MM.1S (cell line): ENCODE data around the gene SMPD3.

ENCODE experiments used
- DNase-seq: peaks from one replicate; pipeline ENCODE4 v3.0.0-alpha.2; 2015
- H2AFZ ChIP-seq: fragments of 300-600 bp; sonication (generic); 2 replicates; pipeline ENCODE4 v1.6.0; 2016; ENCODE audit warnings: antibody characterized with exemption, low read length
- H3F3A ChIP-seq: fragments of 300-600 bp; sonication (generic); 2 replicates; pipeline ENCODE4 v1.6.1; 2016; ENCODE audit warnings: mild to moderate bottlenecking, antibody characterized with exemption, low read length, moderate library complexity, mixed read lengths; ENCODE audit not compliant: insufficient read depth
- H3K27ac ChIP-seq: fragments of 300-600 bp; sonication (generic); 2 replicates; pipeline ENCODE4 v1.5.1; 2016; ENCODE audit warnings: mild to moderate bottlenecking, low read length
- H3K27me3 ChIP-seq: fragments of 300-600 bp; sonication (generic); replicated peaks from 2 replicates; pipeline ENCODE4 v1.6.0; 2016; ENCODE audit warnings: low read length; ENCODE audit not compliant: insufficient read depth
- H3K36me3 ChIP-seq: fragments of 300-600 bp; sonication (generic); replicated peaks from 2 replicates; pipeline ENCODE4 v1.6.1; 2016; ENCODE audit warnings: mild to moderate bottlenecking, low read length, mixed read lengths; ENCODE audit not compliant: insufficient read depth
- H3K4me1 ChIP-seq: fragments of 300-600 bp; sonication (generic); 2 replicates; pipeline ENCODE4 v1.6.1; 2016; ENCODE audit warnings: low read length, mixed read lengths
- H3K4me2 ChIP-seq: fragments of 300-600 bp; sonication (generic); 2 replicates; pipeline ENCODE4 v1.6.0; 2016; ENCODE audit warnings: low read depth, low read length
- H3K4me3 ChIP-seq: fragments of 300-600 bp; sonication (generic); 2 replicates; pipeline ENCODE4 v1.5.1; 2016; ENCODE audit warnings: low read length, mixed read lengths
- H3K79me2 ChIP-seq: fragments of 300-600 bp; sonication (generic); 2 replicates; pipeline ENCODE4 v1.6.1; 2016; ENCODE audit warnings: mixed run types, low read length, mixed read lengths
- H3K9ac ChIP-seq: fragments of 300-600 bp; sonication (generic); 2 replicates; pipeline ENCODE4 v1.6.1; 2016; ENCODE audit warnings: low read length, mixed read lengths
- H3K9me2 ChIP-seq: fragments of 300-600 bp; sonication (generic); replicated peaks from 2 replicates; pipeline ENCODE4 v1.6.1; 2016; ENCODE audit warnings: mild to moderate bottlenecking, low read length, mixed read lengths; ENCODE audit not compliant: insufficient read depth
- H3K9me3 ChIP-seq: fragments of 300-600 bp; sonication (generic); replicated peaks from 2 replicates; pipeline ENCODE4 v1.6.1; 2016; ENCODE audit warnings: mild to moderate bottlenecking, low read length, mixed read lengths; ENCODE audit not compliant: insufficient read depth
- H4K20me1 ChIP-seq: fragments of 300-600 bp; sonication (generic); 2 replicates; pipeline ENCODE4 v1.6.1; 2016; ENCODE audit warnings: mild to moderate bottlenecking, low read length, moderate library complexity, mixed read lengths; ENCODE audit not compliant: insufficient read depth
- EZH2 ChIP-seq: fragments of 300-600 bp; sonication (generic); optimal IDR thresholded peaks from 2 replicates; pipeline ENCODE3; 2017; ENCODE audit warnings: low read depth, mild to moderate bottlenecking, antibody characterized with exemption, low read length, mixed read lengths
- EZH2phosphoT487 ChIP-seq: fragments of 300-600 bp; sonication (generic); IDR thresholded peaks from 2 replicates; pipeline ENCODE4 v1.6.1; 2018; ENCODE audit warnings: antibody characterized with exemption, low read length
- TF ChIP-seq, protein P1 (sequence below): fragments of 300-600 bp; sonication (generic); IDR thresholded peaks from 2 replicates; pipeline ENCODE4 v1.5.1; 2016; ENCODE audit warnings: antibody characterized with exemption, low read length, mixed read lengths

The SMPD3 gene

DNA sequence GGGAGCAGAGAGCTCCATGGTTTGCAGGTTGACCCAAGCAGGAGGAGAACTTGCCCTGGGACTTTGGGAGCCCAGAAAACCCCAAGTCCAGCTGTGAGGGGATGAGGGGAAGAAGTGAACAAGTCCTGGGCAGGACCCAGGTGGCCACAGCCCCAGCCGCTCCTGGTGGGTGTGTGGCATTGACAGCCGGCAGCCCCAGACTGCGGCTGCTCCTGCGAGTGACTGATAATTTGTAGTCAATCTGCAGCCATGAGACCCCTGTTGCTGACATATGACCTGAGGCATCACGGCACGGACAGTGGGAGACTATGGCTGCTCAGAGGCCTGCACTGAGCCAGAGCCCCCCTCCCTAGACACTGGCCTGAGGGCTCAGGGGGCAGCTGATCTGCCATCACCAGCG is 71.1 kb downstream of the SMPD3 start:
- H2AFZ ChIP-seq, result no peak overlapping the region
- peaks cover 10% of the 10 kb centered on the region for H3K4me1 ChIP-seq
- H3K9me2 ChIP-seq, result no peaks in the 10 kb centered on the region
- H3K27me3 ChIP-seq, result no peaks in the 10 kb centered on the region
- H3K36me3 ChIP-seq, result no peaks in the 10 kb centered on the region
- no peak for DNase-seq
- H3K79me2 ChIP-seq, result no peaks in the 10 kb centered on the region
- no peak overlapping the region for H3K27ac ChIP-seq
- H3K9me3 ChIP-seq, result no peaks in the 10 kb centered on the region
- peaks cover 2% of the 10 kb centered on the region; the same call in 1 of the 2 replicates for H3F3A ChIP-seq
- no peak overlapping the region for H3K4me3 ChIP-seq
- H3K4me2 ChIP-seq, result no peak overlapping the region
- H3K9ac ChIP-seq, result no peak overlapping the region
- H4K20me1 ChIP-seq, result no peaks in the 10 kb centered on the region
- TF ChIP-seq, protein P1, sequence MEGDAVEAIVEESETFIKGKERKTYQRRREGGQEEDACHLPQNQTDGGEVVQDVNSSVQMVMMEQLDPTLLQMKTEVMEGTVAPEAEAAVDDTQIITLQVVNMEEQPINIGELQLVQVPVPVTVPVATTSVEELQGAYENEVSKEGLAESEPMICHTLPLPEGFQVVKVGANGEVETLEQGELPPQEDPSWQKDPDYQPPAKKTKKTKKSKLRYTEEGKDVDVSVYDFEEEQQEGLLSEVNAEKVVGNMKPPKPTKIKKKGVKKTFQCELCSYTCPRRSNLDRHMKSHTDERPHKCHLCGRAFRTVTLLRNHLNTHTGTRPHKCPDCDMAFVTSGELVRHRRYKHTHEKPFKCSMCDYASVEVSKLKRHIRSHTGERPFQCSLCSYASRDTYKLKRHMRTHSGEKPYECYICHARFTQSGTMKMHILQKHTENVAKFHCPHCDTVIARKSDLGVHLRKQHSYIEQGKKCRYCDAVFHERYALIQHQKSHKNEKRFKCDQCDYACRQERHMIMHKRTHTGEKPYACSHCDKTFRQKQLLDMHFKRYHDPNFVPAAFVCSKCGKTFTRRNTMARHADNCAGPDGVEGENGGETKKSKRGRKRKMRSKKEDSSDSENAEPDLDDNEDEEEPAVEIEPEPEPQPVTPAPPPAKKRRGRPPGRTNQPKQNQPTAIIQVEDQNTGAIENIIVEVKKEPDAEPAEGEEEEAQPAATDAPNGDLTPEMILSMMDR, result no peak
- TF ChIP-seq EZH2, result no peak
- no peak for TF ChIP-seq EZH2phosphoT487

DNA sequence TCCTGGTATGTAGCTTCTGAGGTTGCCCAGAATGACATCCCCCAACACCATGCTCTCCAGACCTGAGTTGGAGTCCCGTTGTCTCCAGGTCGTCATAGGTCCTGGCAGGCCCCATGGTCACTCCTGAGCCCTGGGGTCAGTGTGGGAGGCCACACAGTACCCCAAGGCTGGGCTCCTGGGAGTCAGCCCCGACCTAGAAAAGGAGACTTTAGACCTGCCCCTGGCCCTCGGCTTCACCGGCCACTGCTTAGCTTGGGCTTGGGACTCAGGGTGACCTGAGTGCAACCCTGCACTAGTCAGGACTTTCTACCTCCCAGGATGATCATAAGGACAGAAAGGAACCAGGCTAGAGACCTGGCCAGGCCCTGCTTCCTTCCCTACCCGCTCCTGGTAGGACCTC is 71.7 kb downstream of the SMPD3 start:
- H4K20me1 ChIP-seq, result no peaks in the 10 kb centered on the region
- H3K4me3 ChIP-seq, result no peak overlapping the region
- H3K79me2 ChIP-seq, result no peaks in the 10 kb centered on the region
- TF ChIP-seq, protein P1, result no peak
- TF ChIP-seq EZH2phosphoT487 (no peak), EZH2 (no peak)
- H2AFZ ChIP-seq, result no peak overlapping the region
- H3F3A ChIP-seq, result no peaks in the 10 kb centered on the region
- no peak overlapping the region for H3K27ac ChIP-seq
- H3K4me1 ChIP-seq, result peaks cover 4% of the 10 kb centered on the region
- no peak overlapping the region for H3K4me2 ChIP-seq
- no peaks in the 10 kb centered on the region for H3K9me3 ChIP-seq
- no peaks in the 10 kb centered on the region for H3K36me3 ChIP-seq
- no peak overlapping the region for H3K9ac ChIP-seq
- H3K9me2 ChIP-seq, result no peaks in the 10 kb centered on the region
- DNase-seq, result no peak
- no peaks in the 10 kb centered on the region for H3K27me3 ChIP-seq

DNA sequence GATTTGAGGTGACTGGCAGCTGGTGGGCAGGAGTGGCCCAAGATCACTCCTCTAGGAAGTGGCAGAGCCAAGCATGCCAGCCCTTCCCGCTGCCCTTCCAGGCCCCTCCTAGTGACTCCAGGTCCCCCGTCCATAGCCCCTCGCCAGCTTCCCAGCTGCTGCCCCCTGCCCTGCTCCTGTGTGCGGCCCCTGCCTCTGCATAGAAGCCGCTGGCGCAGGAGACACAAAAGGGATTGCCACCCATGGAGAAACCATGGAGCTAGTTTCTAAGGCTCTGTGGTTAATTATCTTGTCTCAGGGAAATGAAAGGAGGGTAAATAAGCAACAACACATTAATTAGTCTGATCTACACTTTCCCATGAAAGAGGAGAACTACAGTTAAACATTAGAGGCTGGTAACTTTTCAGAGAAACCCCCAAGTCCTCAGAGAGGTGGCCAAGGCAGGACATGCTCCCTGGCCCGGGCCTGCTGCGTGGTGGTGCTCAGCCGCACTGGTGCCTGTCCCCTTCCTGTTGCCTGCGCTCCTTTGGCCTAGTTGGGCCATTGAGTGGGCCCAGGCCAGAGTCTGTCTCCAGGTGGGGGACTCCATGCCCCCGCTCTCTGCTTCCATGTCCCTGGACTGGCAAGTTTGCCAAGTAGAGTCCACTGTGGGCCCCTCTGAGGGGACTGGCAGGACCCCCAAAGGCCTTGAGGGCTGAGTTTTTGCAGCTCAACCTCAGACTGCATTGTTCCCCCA is 72.3 kb downstream of the SMPD3 start:
- Histone ChIP-seq H2AFZ (no peak overlapping the region), H3K4me2 (no peak overlapping the region), H3K9me2 (no peaks in the 10 kb centered on the region), H3K27ac (no peak overlapping the region), H3K27me3 (no peaks in the 10 kb centered on the region), H3K79me2 (0 out of 2 replicates have a peak, but pooled peaks cover 4% of the 10 kb centered on the region), H3K36me3 (no peaks in the 10 kb centered on the region), H3K4me1 (peaks cover 2% of the 10 kb centered on the region), H3K9ac (no peak overlapping the region), H3K9me3 (no peaks in the 10 kb centered on the region), H3K4me3 (no peak overlapping the region), H3F3A (peaks cover 2% of the 10 kb centered on the region; the same call in 1 of the 2 replicates), H4K20me1 (no peaks in the 10 kb centered on the region)
- DNase-seq, result no peak
- TF ChIP-seq EZH2phosphoT487, result no peak
- TF ChIP-seq, protein P1, result no peak
- TF ChIP-seq EZH2, result no peak
